Measurements from ENCODE around the gene FRMD4A. TPM values are rescaled to one million over a fixed set of nuclear protein-coding genes. Genes with fewer than 3 reads are reported as not detected.

Gene FRMD4A
- total RNA-seq, 2 donors from 2014 or later: 22.3 to 22.4 TPM

GRCh38 chr10:13643016-13643415 is 687.7 kb downstream of the FRMD4A start:
- 88 to 90% methylated on average over 7 of the region's 7 CpGs for WGBS, 2 experiments (ENCODE audit: insufficient coverage in 1 of 2, insufficient read length in 1 of 2)
- H3K9me3 Mint-ChIP-seq: peaks cover 21% of the 10 kb centered on the region
- no peak overlapping the region for H3K27ac Mint-ChIP-seq
- H3K27ac ChIP-seq (ENCODE audit: low read depth, low read length): no peak overlapping the region
- H3K4me3 ChIP-seq (ENCODE audit: low read length): no peak overlapping the region
- TF ChIP-seq CTCF (conservative IDR thresholded peaks at IDR 0.05): no peak
- no peak overlapping the region for H3K4me3 Mint-ChIP-seq
- peaks cover 37% of the 10 kb centered on the region for H3K36me3 ChIP-seq (ENCODE audit: control insufficient read depth, insufficient read depth, low read length)
- no peaks in the 10 kb centered on the region for H3K27me3 Mint-ChIP-seq (ENCODE audit: insufficient read depth)
- no peaks in the 10 kb centered on the region for H3K4me1 ChIP-seq (ENCODE audit: control insufficient read depth, insufficient read depth, low read length)
- H3K27me3 ChIP-seq (ENCODE audit: control insufficient read depth, insufficient read depth, low read length, poor library complexity, severe bottlenecking): no peaks in the 10 kb centered on the region
- no peak for DNase-seq
- peaks cover 70% of the 10 kb centered on the region for H3K36me3 Mint-ChIP-seq (ENCODE audit: low read depth)
- H3K9me3 ChIP-seq (ENCODE audit: control insufficient read depth, low read length): peaks cover 19% of the 10 kb centered on the region
- no peaks in the 10 kb centered on the region for H3K4me1 Mint-ChIP-seq
- no peak overlapping the region for H3K9ac ChIP-seq (ENCODE audit: extremely low read depth, low read length, poor library complexity, severe bottlenecking)

- H3K9ac ChIP-seq (ENCODE audit: extremely low read depth, low read length, poor library complexity, severe bottlenecking): no peak overlapping the region
- no peaks in the 10 kb centered on the region for H3K27me3 Mint-ChIP-seq (ENCODE audit: insufficient read depth)
- no peak overlapping the region for H3K27ac ChIP-seq (ENCODE audit: low read depth, low read length)
- no peak overlapping the region for H3K4me3 ChIP-seq (ENCODE audit: low read length)
- no peak for DNase-seq
- H3K27me3 ChIP-seq (ENCODE audit: control insufficient read depth, insufficient read depth, low read length, poor library complexity, severe bottlenecking): no peaks in the 10 kb centered on the region
- peaks cover 21% of the 10 kb centered on the region for H3K9me3 Mint-ChIP-seq
- TF ChIP-seq CTCF (conservative IDR thresholded peaks at IDR 0.05): no peak
- peaks cover 72% of the 10 kb centered on the region for H3K36me3 Mint-ChIP-seq (ENCODE audit: low read depth)
- H3K4me3 Mint-ChIP-seq: no peak overlapping the region
- H3K4me1 Mint-ChIP-seq: no peaks in the 10 kb centered on the region
- H3K27ac Mint-ChIP-seq: no peak overlapping the region
- H3K4me1 ChIP-seq (ENCODE audit: control insufficient read depth, insufficient read depth, low read length): no peaks in the 10 kb centered on the region
- peaks cover 34% of the 10 kb centered on the region for H3K36me3 ChIP-seq (ENCODE audit: control insufficient read depth, insufficient read depth, low read length)
- WGBS, 2 experiments (ENCODE audit: insufficient coverage in 1 of 2, insufficient read length in 1 of 2): 93 to 96% methylated on average over 2 of the region's 2 CpGs
- H3K9me3 ChIP-seq (ENCODE audit: control insufficient read depth, low read length): peaks cover 19% of the 10 kb centered on the region
Observed at GRCh38 chr10:13642293-13642692, 688.4 kb downstream of the FRMD4A start.

GRCh38 chr10:13637894-13638293 is 692.8 kb downstream of the FRMD4A start:
- 97 to 100% methylated on average over 2 to 5 of the region's 5 CpGs for WGBS, 2 experiments (ENCODE audit: insufficient coverage in 1 of 2, insufficient read length in 1 of 2)
- no peak for DNase-seq
- H3K27ac ChIP-seq (ENCODE audit: low read depth, low read length): no peak overlapping the region
- Mint-ChIP-seq H3K27ac (no peak overlapping the region), H3K4me1 (peaks cover 8% of the 10 kb centered on the region), H3K27me3 (ENCODE audit: insufficient read depth) (no peaks in the 10 kb centered on the region), H3K4me3 (no peak overlapping the region), H3K9me3 (peaks cover 19% of the 10 kb centered on the region), H3K36me3 (ENCODE audit: low read depth) (peaks cover 54% of the 10 kb centered on the region)
- H3K27me3 ChIP-seq (ENCODE audit: control insufficient read depth, insufficient read depth, low read length, poor library complexity, severe bottlenecking): no peaks in the 10 kb centered on the region
- no peaks in the 10 kb centered on the region for H3K4me1 ChIP-seq (ENCODE audit: control insufficient read depth, insufficient read depth, low read length)
- no peak overlapping the region for H3K9ac ChIP-seq (ENCODE audit: extremely low read depth, low read length, poor library complexity, severe bottlenecking)
- no peak for TF ChIP-seq CTCF (conservative IDR thresholded peaks at IDR 0.05)
- H3K9me3 ChIP-seq (ENCODE audit: control insufficient read depth, low read length): peaks cover 15% of the 10 kb centered on the region
- no peak overlapping the region for H3K4me3 ChIP-seq (ENCODE audit: low read length)
- H3K36me3 ChIP-seq (ENCODE audit: control insufficient read depth, insufficient read depth, low read length): peaks cover 10% of the 10 kb centered on the region

Measured in endodermal cell (in vitro differentiated cells).